NCI-H345 (cell line): ENCODE measurements around the gene HOXA7.

ENCODE experiments used
- DNase-seq: peaks from one replicate; lab custom pipeline; 2025; lab: John Stamatoyannopoulos, UW

The HOXA7 gene

DNA sequence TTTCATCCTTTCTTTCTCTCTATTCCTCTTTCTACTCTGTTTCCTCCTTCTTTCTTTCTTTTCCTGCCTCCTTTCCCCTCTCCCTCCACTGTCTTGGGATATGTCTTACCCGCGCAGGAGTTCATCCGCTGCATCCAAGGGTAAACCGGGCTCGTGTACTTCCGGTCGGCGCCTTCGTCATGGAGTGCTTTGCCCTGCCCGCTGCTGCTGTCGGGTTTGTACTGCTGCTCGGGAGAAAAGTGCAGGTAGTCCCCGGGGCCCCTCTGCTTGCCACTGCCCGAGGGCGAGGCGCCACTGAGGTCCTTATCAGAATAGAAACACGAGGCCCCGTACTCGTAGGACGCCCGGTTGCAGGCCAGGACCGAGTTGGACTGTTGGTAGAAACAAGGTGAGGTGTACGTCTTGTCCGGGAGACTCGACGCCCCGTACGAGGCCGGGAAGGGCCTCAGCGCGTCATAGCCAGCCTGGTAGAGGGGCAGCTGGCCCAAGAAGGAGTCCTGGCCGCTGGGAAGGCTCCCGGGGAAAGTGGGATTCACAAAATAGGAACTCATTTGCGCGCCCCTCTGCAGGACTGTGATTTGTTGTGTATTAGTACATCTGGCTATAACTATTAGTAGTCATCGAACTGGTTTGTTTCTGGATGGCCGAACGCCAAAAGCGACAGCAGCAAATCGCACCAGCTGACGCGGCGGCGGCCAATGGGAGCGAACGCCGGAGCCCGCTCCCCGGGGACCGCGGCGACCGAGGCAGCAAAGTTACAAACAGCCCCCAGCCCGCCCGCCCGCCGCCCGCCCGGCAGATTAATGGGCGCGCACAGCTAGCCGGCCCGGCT is 9.1 kb downstream of the HOXA7 start, which contains the start of gene HOXA6:
Gene HOXA6 (minus strand): TSS at position 576 of the 832 bp plus-strand sequence. CDS start 25 bp downstream, at position 551.
- DNase-seq = no peak

DNA sequence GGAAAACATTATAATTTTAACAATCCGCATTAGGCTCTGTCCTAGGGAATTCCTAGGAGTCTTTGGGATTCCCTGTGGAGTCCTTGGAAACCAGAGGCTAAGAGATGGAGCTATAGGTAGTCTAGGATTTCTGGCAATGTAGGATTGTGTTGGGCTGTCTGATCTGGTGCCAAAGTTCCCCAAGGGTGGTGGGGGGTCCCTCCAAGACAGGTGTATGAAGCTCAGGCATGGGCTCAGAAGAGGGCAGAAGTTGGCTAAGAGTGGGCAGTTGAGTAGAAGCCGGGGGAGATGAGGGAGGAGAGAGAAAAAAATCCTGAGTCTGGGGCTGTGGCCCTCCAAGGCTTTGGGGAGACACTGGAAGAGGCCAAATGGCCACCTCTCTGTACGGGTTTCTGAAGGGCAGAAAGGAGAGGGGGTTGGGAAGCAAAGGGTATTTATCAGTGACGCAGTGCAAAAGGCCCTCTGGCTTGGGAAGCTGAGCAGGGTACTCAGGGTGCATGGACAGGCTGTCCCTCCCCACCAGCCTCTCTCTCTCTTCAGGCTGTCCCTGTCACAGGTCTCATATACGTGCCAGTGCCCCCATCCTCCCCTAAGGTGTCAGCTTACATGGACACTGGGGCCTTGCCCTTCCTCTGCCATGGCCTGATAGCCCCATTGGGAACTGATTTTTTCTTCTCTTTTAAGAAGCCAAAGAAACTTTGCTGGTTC is 9.8 kb downstream of the HOXA7 start:
- no peak for DNase-seq

DNA sequence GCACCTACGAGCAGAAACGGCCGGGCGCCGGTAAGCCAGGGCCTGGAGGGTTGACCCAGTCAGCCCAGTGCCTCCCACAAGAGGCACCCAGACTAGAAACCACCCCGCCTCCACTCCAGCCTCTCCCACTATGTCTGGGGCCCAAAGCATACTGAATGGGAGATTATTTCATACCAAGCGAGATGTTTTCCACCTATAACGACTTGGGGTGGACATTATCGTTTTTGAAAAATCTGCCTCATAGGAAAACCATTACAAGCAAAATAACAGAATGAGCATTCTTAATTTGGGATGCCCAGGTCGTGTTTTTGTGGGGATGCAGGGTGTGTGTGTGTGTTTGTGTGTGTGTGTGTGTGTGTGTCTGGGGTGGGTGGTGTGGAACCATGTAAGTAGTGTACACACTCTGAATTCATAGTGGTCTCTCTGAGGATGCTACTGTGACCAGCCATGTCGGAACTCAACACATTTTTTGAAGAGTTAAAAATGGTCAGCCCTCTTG is 10.5 kb downstream of the HOXA7 start:
- DNase-seq = no peak

DNA sequence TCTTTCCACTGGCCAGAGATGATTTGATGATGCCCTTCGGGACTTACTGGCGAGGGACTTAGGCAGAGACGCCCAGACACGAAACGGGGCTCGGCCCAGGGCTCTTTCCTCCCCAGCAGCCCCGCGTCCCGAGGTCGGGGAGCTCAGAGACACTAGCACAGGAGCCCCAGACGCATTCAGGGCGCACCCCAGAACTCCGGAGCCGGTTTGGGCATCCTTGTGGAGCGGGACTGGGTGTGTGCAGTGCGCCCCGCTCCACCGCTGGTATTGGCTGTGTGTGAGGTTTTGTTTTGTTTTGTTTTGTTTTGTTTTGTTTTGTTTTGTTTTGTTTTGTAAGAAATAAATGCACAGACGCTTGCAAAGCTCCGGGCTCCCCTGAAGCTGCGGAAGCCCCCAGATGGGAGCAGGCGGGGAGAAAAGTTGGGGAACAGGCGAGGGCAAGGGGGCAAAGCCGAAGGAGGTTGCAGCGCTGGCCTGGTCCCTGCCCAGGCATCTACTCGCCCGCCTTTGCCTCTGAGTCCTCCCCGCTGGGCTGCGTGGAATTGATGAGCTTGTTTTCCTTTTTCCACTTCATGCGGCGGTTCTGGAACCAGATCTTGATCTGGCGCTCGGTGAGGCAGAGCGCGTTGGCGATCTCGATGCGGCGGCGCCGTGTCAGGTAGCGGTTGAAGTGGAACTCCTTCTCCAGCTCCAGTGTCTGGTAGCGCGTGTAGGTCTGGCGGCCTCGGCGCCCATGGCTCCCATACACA is 11.1 kb downstream of the HOXA7 start:
- DNase-seq = no peak

DNA sequence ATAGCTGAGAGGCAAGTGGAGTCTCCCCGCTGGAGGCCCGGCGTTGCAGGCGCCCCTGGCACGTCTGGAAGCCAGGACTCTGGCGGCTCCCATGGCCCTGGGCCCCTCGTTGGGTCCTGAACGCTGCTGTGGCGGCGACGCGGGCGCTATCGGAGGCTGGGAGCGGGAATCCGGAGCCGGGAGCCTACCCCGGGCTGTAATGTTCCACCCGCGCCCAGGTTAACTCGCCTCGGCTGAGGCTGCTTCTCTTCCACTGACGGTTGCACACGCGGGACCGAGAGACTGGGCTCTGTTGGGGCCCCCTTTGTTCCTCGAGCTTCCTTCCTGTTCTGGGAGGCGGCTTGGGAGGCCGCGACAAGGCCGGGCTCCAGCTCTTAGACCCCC is 11.7 kb downstream of the HOXA7 start:
- DNase-seq = no peak

GRCh38 chr7:27143950-27144780 is 12.3 kb downstream of the HOXA7 start:
- no peak for DNase-seq

GRCh38 chr7:27143023-27143949 is 13.2 kb downstream of the HOXA7 start, which contains the start of gene HOXA5:
Gene HOXA5 (minus strand): TSS chr7:27143681. CDS start chr7:27143607, 74 bp downstream.
- no peak for DNase-seq

GRCh38 chr7:27142580-27143022 is 13.9 kb downstream of the HOXA7 start:
- no peak for DNase-seq

DNA sequence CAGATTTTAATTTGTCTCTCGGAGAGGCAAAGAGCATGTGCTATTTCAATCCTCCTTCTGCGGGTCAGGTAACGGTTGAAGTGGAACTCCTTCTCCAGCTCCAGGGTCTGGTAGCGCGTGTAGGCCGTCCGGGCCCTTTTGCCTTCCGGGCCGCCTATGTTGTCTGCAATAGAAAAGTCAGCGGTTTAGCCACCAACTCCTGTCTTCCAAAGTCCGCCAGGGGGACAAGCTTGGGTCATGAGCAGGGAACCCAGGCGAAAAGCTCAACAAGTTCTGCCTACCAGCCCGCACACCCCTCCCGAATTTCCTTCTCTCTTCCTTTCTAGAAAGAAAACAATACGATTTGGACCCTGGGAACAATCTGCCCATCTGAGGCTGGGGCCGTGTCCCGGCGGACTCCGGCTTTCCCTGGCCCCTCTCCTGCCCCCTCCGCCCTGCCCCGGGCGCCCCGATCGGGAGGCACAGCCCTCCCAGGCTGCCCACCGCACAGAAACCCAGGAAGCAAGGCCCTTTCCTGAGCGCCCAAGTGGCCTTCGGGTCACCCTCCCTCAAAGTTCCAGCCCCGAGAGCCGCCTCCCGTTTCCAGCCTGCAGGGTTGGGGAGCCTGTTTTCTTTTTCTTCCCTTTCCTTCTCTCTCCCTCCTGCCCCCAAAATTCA is 14.4 kb downstream of the HOXA7 start:
- DNase-seq = no peak

DNA sequence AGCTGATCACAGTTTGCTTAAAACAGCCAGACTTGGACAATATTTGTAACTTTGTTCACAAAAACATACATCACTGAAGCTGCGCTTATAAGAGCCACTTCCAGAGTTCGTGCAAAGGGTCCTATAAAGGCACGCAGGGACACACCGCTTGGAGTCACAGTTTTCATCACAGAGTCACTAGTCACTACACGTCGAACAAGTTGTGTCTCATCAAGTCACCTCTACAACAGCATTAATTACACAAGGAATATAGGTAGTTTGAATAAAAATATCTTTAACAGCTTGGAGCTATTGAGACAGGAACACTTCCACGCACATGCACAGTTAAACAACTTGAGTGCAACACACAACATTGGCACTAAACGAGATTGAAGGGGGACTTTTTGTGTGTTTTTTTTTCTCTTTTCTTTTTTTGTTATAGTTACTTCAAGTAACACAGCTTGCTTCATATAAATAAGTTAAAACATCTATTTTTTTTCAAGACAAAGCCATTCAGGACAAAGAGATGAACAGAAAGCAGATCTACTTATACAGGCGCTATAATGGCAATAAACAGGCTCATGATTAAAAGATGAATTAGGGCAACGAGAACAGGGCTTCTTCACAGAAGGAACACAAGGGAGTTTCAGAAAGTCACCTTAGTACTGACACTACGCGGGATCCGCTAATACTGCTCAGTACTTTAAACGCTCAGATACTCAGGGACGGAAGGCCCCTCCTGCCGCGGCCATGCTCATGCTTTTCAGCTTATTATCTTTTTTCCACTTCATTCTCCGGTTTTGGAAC is 15.1 kb downstream of the HOXA7 start:
- DNase-seq = no peak

GRCh38 chr7:27140126-27140857 is 16.2 kb downstream of the HOXA7 start:
- no peak for DNase-seq

- DNase-seq = no peak
These were observed 16.9 kb downstream of the HOXA7 start for GRCh38 chr7:27139334-27140125.

DNA sequence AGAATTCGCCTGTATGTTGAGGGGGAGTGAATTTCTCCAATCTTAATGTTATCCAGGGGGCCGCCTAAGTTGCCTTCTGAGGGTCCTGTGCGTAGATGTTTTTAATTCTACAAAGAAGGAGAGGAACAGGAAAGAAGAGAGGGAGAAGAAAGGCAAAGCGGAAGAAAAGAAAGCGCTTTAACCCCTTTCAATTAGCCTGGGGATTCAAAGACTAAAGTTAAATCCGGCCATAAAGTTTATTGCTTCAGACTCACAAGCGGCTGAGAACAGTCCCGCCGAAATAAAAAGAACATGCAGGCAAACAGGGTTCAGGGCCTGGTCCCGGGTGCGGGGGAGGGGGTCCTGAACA is 17.5 kb downstream of the HOXA7 start:
- no peak for DNase-seq

GRCh38 chr7:27138472-27138871 is 18.0 kb downstream of the HOXA7 start:
- DNase-seq = no peak

DNA sequence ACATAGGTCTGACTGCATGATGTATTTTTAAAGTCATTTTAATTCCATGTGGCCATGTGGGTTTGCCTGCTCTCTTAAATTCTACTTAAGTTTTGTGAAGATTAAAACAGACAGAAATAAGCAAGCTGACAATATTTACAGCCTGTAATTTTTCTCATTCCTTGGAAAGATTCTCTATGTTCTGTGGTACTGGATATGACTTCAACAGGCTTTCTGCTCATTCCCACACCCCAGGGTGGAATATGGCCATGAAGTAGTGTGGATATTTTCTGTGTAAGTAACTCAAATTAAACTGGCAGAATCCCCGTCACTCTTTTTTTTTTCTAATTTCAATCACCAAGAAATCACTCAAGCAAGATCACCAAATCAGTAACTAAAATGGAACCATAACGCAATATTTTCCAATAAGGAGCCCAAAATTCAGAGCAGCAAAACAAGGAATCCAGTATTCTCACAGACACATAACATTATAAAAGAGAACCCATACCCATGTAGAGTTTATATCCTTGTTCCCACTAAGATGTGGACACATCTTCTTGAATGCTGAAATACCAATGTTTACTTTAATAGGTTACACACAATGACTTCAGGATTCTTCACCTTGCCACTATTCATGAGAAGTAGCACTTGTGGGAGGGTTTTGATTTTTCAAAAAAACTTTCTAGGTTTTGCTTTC is 18.7 kb downstream of the HOXA7 start:
- no peak for DNase-seq

GRCh38 chr7:27134392-27134791 is 22.1 kb downstream of the HOXA7 start:
- DNase-seq = no peak
